HT-29 (cell line): ENCODE data around the gene MRPL12. TPM values are rescaled to one million over a fixed set of nuclear protein-coding genes. Genes with fewer than 3 reads are reported as not detected.
"Not testable (repeated sequence)": the region's sequence is repeated elsewhere in the genome, so short reads cannot be mapped to it uniquely, and the experiment has no call there.

Experiments
- DNase-seq: peaks from one replicate; pipeline ENCODE4 v3.0.0-alpha.2; 2015; ENCODE audit warnings: low spot score
- small RNA-seq: library from RNA; depleted of rRNA; stranded (forward); fragments of <200 nt; gene quantifications from one replicate; pipeline ENCODE3, GENCODE V24; 2014
- total RNA-seq: library from RNA; depleted of rRNA; stranded (reverse); fragments of >200 nt; shearing (Covaris generic); gene quantifications from 2 replicates; pipeline ENCODE4 v1.2.3, GENCODE V29; 2014; rRNA removed

Gene MRPL12
- total RNA-seq, 1 experiment from 2014 or later, result 88.4 TPM

DNA sequence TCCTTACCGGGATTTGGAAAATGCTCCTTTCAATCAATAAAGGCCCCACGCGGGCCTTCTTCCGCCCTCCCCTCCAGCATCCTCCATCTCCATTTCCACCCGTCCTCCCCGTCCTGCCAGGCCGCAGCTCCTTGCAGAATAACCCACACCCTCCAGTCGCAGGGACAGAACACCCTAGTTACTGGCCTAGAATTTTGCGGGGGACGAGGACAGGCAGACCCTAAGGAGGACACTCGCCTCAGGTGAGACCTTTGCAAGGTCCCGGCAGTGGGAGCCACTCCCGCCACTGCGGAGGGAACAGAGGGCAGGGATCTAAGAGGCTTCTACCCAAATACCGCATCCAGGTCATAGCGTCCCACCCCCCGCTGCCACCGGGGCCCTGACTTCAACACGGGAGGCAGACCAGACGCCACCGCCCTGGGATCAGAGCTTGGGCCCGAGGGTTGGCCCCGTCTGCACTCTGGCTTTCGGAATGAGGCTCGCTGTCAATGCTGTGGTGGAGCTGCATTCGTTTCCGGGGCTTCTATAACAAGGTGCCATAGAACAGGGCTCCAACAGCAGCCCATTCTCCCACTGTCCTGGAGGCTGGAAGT is 35.7 kb downstream of the MRPL12 start:
- no peak for DNase-seq

DNA sequence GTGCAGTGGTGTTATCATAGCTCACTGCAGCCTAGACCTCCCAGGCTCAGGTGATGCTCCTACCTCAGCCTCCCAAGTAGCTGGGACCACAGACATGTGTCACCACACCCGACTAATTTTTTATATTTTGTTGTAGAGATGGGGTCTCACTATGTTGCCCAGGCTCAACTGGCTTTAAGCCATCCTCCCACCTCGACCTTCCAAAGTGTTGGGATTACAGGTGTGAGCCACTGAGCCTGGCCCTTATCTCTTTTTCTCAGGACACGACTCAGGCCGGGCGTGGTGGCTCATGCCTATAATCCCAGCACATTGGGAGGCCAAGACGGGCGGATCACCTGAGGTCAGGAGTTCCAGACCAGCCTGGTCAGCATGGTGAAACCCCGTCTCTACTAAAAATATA is 36.4 kb downstream of the MRPL12 start:
- not testable (repeated sequence) for DNase-seq

DNA sequence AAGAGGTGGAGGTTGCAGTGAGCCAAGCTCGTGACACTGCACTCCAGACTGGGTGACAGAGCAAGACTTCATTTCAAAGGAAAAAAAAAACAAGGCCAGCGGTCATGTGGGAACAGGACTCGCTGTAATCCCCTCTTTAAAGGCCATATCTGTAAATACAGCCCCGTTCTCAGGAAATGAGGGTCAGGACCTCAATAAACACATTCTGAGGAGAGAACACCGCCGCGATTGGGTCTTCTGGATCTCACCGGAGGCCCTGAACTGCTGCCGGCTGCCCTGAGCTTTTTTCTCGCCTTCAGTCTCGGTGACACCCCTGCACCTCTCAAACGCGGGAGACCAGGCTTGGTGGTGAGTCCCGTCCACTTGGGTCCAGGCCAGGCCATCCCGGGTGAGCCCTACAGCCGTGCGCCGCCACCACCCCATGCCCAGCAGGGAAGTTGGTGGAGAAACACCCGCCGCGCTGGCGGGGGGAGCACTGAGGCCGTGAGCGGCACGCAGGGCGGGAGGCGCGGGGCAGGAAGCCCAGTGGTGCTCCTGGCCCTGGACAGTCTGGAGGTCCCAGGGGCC is 37.3 kb downstream of the MRPL12 start:
- DNase-seq, result no peak

DNA sequence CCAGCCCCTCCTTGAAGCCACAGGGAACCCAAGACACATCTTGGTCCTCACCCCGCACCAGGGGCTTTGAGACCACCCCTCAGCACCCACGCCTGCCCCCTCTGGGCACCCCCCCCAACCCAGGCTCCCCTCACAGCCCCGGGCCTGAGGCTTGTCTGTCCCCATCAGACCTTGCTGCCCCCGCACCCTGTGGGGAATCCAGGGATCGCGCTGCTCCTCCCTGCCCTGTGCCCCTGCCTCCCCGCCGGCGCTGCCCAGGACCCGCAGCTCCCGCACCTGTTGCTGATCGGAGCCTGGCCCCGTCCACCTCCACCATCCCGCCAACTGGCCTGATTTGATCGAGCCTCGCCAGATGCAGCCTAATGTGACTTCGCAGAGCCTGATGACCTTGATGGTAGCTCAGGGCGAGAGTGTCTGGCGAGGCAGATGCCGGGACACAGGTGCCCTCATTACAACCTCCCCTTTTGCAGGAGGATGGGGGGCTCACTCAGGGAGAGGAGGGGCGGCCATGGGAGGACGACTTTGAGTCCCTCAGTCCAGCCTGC is 38.0 kb downstream of the MRPL12 start:
- DNase-seq, result no peak

DNA sequence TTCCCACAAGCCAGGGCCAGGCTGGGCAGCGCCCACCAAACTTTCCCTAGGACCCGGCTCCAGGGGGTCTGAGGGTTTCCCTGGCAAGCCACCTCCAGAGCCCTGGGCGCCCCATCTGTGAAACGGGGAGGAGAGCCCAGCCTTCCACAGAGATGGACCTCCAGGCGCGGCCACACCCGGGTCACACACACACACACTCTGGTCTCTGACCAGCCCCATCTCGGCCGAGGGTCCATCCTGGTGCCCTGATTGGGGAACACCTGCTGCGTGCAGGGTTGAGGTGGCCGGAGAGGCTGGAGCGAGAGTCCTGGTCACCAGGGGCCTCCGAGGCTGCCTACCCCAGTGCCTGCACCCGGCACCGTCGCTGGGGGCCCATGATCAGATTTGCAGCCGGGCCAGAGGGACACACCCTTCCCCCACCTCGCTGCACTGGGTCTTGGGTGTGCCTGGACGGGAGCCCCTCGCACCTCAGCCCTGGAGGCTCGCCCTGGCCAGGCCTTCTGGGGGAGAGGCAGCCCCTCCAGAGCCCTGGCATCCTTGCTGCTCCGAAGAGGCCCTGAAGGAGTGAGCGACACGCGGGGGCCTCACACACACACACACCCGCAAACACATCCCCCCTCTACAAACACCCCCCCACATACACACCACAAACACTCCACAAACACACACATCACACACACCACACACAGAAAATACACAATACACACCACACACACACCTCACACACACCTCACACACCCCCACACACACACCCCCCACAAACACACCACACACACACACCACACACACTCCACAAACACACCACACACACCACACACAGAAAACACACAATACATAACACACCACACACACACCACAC is 38.7 kb downstream of the MRPL12 start:
- DNase-seq, result no peak

Small RNA genes within 50 kb of the gene (small RNA-seq; reads per million reads assigned to genes)
- not detected for gene MIR6786

Other genes starting within 250 kb of the MRPL12 start
- gene ACTG1, start 190.6 kb upstream of the MRPL12 start, total RNA-seq, result 3,401 and 4,670 TPM in 2 replicates
- 4.3 and 4.7 TPM in 2 replicates for gene FSCN2, start 175.0 kb upstream of the MRPL12 start, total RNA-seq
- gene FAAP100, start 151.0 kb upstream of the MRPL12 start, total RNA-seq, result 67.5 and 70.9 TPM in 2 replicates
- 81.9 and 94.2 TPM in 2 replicates for gene NPLOC4, start 66.3 kb upstream of the MRPL12 start, total RNA-seq
- gene TSPAN10, start 66.2 kb upstream of the MRPL12 start, total RNA-seq, result 0.10 and 0.29 TPM in 2 replicates
- 0.68 TPM in 1 of 2 replicates, not detected in the other for gene PDE6G, start 46.8 kb upstream of the MRPL12 start, total RNA-seq
- gene OXLD1, start 36.8 kb upstream of the MRPL12 start, total RNA-seq, result 97.8 and 104 TPM in 2 replicates
- 33.8 and 33.9 TPM in 2 replicates for gene CCDC137, start 36.6 kb upstream of the MRPL12 start, total RNA-seq
- 36.5 and 39.7 TPM in 2 replicates for gene ARL16, start 19.6 kb upstream of the MRPL12 start, total RNA-seq
- gene HGS, start 19.4 kb upstream of the MRPL12 start, total RNA-seq, result 177 and 183 TPM in 2 replicates
- gene SLC25A10, start 8.9 kb downstream of the MRPL12 start, total RNA-seq, result 199 and 209 TPM in 2 replicates
- 0.71 and 2.2 TPM in 2 replicates for gene GCGR, start 100.8 kb downstream of the MRPL12 start, total RNA-seq
- gene MCRIP1, start 129.9 kb downstream of the MRPL12 start, total RNA-seq, result 159 and 160 TPM in 2 replicates
- gene PPP1R27, start 131.7 kb downstream of the MRPL12 start, total RNA-seq, result 2.4 and 3.0 TPM in 2 replicates
- 1,172 and 1,253 TPM in 2 replicates for gene P4HB, start 157.2 kb downstream of the MRPL12 start, total RNA-seq
- 312 and 331 TPM in 2 replicates for gene ARHGDIA, start 168.0 kb downstream of the MRPL12 start, total RNA-seq
- 482 and 502 TPM in 2 replicates for gene ALYREF, start 188.2 kb downstream of the MRPL12 start, total RNA-seq
- 222 and 256 TPM in 2 replicates for gene ANAPC11, start 188.4 kb downstream of the MRPL12 start, total RNA-seq
- 2.4 and 3.2 TPM in 2 replicates for gene NPB, start 198.9 kb downstream of the MRPL12 start, total RNA-seq
- gene PCYT2, start 208.0 kb downstream of the MRPL12 start, total RNA-seq, result 163 and 167 TPM in 2 replicates
- 101 and 121 TPM in 2 replicates for gene SIRT7, start 214.8 kb downstream of the MRPL12 start, total RNA-seq
- gene MAFG, start 224.4 kb downstream of the MRPL12 start, total RNA-seq, result 42.8 and 45.5 TPM in 2 replicates
- 255 and 273 TPM in 2 replicates for gene PYCR1, start 233.9 kb downstream of the MRPL12 start, total RNA-seq
- gene MYADML2, start 243.9 kb downstream of the MRPL12 start, total RNA-seq, result not detected in 2 replicates